Brain pericyte (primary cell): ENCODE results near the gene PCNX2.

Experiments used
- DNase-seq: peaks from one replicate; pipeline ENCODE4 v3.0.0-alpha.2; 2012; ENCODE audit warnings: low read depth, low spot score

Gene PCNX2

DNA sequence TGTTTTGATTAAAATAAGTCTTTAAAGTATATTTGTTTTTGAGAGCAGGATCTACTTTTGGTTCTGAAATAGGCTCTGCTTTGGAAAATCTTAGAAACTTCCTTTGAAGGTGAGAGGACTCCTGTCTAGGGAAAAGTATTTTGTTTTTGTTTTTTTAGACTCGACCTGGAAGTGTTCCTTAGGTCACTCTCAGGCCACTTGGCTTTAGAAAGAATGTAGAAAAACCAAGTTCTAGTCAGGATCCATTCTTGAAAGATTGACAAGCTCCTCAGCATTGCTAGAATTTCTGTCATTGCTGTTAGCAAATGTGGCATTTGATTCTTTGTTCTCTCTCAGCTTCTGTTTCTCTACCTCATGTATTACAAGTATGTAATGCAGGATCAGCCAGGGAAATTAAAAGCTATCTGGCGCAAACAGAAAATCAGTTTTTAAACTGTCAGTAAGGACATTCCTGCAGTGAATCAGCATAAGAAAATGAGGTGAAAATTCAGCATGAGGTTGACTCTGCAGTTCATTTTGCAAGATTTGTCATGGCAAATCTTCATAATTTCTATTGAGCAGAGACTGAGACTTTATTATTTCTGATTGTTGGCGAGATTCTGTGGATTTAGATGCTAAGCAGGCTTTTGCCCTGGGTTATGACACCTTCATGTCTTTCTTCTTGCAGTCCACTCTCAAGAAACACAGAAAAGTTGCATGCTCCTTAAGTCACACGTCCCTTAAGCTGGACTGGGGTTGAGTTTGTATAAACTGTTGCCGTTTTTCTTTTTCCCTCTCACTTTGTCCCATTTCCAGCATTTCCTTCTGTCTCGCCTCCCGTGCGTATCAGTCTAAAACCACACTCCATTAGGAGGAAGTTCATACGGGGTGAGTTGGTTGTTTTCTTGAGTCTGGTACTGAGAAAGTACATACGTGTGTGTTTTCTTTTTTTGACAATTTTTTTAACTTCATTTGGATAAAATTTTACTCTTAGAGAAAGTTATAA lies 332.5 kb downstream of the PCNX2 start:
- no peak for DNase-seq

DNA sequence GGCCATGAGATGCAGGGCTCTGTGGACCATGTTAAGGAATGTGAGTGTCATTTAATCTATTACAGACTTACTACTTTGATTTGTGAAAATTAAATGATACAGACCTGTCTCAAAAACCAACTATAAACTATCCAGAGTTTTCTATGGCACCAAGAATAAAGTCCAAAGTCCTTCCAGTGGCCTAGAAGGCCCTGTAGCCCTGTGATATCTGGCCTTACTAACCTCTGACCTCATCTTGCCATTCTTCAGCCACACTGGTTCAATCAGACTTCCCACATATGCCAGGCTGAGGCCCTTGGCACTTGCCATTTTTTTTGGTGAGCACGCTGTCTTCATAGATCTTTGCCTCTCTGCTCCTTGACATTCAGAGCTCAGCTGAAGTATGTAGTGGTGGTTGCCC lies 337.5 kb downstream of the PCNX2 start:
- no peak for DNase-seq

DNA sequence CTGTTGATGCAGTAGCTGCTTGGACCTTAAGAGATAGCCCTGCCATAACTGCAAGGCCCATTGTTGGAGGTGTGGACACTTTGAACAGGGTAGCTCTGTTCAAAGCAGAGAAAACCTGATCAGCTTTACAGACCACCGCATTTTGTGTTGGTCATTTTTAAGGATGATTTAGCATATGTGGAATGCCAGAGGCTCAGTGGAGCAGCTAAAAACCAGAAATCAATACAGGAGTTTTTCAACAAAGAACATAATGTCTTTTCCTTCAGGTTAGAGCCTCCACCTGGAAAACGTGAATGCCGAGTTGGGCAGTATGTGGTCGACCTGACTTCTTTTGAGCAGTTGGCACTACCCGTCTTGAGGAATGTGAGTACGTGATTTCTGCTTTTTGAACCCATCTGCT lies 339.4 kb downstream of the PCNX2 start:
- no peak for DNase-seq

DNA sequence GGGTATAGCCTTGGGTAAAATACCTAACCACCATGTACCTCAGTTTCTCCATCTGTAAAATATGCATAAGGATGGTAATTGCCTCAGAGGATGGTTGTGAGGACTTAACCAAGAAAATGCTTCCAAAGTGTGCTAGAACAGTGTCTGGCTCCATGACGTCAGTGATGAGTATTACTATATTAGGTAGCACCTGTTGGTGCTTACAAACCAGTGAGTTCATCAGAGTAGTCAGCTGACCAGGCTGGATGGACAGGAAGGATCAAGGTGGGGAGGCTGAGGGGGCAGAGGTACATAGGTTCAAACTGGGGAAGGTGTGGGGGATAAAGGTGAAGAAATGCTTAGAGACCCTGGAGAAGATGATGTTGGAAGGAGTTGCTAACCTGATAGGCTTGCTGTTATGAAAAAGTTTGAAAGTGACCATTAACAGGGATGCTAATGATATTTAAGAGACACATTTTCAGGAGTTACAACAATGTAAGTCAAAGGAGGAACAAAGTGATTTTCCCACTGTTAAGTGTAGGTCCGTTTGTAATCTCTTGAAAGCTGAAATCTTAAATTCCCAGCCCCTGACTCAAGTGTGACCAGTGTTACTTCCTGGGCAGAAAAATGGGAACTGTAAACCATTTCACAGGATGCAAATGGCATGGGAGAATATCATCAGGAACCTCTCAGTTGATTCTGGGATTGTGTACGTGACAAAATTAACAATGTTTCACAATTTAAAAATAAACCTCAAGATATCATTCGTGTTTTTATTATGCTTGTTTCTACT lies 340.7 kb downstream of the PCNX2 start:
- no peak for DNase-seq

DNA sequence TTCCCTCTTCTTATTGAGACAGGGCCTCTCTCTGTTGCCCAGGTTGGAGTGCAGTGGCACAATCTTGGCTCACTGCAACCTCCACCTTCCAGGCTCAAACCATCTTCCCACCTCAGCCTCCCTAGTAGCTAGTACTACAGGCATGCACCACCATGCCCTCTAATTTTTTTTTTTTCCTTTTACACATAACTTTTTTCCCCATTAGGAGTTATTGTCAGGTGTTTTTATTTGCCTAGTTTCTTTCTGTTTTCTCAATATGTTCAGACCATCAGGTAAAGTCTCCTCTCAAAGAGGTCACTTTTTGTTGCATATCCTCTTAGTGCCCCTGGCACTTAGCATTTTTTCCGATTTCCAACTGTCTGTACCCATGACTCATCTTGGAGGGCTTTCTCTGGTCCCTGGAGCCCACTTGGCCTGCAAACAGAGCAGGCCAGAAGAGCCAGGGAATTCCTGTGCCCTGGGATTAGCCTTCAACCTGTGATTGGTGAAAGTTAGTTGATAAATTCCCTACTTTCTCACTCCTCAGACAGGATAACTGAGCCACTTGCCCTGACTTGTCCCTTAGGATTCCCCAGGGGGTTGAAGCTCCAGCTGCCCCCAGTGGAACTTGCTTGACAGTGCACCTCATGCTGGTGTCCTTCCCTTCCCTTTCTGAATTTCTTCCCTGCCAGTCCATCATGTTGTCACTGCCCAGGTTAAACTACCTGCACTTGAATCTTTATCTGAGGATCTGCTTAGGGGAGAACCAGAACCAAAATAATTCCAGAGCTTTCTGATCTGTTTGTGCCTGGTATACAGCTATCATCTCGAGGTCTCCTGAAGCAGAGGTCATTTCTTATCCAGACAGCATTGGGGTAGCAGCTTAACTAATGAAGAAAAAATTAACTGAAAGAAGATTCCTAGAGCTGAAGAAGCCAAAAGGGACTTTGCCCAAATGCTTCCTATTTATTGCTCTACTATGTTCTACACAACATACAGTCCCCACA lies 342.7 kb downstream of the PCNX2 start:
- no peak for DNase-seq

DNA sequence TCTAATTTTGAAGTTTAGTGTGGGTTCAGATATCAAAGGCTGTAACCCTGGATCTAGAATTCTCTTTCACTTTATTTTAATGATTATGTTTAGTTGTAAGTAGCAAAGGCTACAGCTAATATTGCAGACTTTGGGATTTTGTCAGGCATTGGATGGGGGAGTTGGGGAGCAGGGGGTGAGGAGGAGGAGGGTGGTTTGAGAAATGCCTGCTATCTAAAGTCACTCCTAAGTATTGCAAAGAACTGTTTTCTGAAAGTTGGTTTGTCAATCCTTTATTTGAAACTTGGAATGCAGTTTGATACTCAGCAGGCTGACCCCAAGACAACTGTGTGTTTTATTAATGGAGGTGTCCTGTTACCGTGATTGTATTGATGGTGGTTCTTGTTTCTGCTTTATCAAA lies 343.9 kb downstream of the PCNX2 start:
- DNase-seq, result no peak

DNA sequence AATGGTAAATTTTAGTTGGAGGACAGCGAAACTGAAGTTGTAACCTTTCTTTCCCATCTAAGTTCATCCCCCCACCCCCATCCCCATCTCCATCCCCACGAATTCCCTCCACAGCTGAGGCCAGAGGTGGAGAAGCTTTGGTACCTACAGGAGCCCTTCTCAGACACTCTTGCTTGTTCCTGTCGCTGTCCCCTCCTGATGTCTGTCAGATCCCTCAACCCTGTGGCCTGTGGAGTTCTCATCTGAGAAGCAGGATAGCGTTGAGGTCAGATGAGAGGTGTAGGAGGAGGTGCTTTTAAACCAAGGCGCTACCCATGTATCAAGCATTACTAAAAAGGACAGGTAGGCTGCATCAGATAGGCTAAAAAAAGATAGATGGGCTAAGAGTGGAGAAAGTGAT lies 344.3 kb downstream of the PCNX2 start:
- DNase-seq, result no peak

DNA sequence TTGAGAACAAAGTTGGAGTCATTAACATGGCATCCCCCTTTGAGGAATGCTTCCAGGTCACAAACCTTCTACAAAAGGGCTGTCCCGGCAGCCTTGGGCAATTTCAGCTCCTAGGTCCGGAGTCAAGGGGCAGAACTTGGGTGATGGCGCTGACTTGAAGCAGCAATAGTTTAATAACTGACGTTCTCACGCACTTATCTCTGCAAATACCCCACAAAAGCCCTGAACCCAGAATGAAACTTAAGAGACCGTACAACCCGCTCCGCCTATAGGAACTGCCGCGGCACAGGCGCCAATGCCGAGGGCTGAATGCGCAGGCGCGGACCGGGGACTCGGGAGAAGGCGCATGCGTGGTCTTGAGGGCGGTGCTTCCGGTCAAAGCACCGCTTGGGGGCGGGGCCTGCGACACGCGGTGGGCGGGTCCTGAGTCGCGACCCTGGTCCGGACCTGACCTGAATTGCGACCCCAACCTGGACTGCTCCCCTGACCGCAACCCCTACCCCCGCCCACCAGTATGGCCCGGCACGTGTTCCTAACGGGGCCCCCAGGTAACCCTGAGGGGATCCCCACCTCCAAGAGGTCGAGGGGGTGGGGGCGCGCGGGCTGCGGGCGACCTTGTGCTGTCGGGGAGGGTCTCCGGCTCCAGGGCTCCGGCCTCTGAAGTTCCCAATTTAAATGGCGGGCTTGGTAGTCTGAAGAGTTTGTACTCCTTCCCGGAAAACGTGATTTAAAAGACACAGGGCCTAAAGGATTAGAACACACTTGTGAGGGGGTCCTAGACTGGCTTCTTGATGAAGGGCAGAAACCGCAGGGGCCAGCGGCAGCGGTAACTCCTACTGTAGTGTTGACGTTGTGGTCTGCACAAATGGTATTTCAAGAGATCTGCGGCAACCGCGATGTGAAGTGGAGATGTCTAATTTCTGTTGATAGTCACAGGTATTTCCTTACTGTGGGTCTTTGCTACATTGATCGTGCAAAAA lies 345.0 kb downstream of the PCNX2 start, which contains the start of gene NTPCR:
Gene NTPCR (plus strand): TSS at position 415 of the 980 bp plus-strand sequence. CDS start 100 bp downstream, at position 515.
- peak; percentile 79 for DNase-seq

DNA sequence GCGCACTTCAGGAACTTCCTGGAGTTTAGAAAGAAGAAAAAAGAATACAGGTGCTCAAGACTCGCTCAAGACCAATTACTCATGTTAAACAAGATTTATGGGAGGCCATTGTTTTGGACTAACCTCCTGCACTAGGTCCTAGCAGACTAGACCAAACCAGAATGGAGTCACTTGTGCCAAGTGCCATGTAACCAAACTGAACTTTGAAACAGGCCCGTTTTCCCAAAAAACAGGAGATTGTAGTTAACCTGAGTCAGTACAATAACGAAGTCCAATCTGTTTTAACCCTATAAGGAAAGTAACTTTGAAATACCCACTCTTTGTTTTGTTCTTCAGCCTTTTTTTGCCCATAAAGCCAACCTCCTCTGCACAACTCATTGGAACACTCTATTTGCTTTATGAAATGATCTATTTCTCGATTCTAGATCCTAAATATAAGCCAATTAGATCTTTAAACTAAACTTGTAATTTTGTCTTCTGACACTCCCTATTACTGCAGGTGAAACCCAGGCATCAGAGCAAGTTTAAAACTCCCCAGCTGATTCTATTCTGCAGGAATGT lies 345.8 kb downstream of the PCNX2 start:
- DNase-seq, result no peak

DNA sequence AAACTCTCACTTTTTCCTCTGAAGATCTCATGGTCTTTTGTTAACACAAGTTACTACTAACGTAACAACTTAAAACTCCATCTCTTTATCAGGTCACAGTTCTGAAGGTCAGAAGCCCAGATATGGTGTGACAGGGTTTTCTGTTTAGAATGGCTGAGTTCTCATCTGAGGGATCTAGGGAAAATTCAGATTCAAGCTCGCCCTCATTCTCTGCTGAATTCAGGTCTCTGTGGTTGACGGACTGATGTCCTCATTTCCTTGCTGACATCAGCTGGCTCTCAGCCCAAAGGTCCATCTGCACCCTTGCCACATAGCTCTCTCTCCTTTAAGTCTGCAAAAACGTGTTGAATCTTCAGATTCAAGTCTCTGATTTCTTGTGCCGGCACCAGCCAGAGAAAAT lies 351.2 kb downstream of the PCNX2 start:
- DNase-seq, result no peak

DNA sequence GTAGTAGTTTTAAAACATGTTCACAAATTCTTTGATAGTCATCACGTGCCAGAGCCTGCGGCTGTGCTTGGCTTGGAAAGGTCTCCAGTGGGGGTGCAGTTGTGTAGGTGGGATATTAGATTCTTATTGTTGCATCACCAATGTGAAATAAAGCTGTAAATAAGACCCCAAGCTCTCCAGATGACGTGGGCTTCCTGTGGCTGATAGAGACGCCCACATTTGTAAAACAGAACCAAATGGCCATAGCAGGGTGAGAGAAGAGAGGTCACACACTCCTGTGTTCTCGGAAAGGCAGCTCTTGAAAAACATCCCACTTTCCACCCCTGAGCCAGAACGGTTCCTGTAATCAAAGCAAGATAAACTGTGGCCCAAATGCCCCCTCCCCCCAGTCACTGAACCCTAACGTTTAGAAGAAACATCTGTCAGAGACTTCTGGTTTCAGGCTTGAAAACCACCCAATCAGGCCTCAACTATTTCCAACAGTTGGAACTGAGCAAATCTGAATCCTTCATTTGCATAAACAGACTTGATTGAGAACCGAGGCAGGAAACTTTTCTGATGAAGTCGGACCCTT lies 351.8 kb downstream of the PCNX2 start:
- DNase-seq, result no peak

DNA sequence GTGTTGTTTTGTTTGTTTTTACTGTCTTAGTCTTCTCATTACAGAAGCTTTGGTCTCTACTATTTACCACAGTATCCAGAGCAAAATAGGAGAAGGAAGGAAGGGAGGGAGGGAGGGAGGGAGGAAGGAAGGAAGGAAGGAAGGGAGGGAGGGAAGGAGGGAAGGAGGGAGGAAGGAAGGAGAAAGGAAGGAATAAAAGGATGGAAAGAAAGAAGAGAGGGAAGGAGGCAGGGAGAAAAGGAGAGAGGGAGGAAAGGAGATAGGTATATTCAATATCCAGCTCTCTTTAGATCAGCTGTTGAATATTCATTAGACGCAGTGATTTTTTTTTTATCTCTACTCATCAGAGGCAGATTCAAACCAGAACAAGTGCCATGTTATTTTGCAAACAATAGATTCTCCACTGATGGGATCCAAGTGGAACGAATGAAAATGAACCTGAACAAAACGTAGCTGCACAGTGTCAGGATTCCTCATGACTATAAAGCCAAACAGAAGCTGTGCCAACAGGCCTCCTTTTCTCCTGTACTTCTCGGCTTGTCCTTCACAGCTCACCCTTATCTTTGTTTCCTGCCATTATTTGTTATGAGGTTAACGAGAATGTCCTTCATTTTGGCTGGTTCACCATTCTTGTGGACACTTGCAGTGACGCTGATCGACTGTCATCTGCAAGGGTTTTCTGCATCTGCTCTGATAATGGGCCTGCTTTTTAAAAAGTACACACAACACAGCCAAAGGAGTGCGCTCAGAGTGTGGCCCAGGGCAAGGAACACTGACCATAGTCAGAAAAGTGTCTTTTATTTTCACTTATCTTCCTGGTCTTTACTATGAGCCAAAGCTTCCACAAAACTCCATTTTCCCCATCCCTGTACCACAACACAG lies 352.9 kb downstream of the PCNX2 start:
- no peak for DNase-seq

DNA sequence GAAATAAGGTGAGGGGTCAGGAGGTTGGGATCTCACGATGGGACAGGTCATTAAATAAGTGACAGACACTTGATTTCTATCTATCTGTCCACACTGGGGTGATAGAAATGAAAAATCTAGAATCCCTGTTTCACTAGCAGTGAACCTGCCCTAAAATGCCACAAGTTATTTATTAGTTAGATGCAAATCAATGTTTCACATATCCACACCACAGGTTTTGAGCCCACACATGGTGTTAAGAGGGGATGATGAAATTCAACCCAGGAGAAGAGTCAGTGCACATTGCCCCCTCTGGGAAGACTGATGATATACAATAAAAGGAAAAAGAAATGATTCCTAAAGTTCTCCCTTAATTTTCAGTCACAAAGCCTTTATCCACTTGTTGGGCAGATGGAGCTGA lies 355.3 kb downstream of the PCNX2 start:
- no peak for DNase-seq

DNA sequence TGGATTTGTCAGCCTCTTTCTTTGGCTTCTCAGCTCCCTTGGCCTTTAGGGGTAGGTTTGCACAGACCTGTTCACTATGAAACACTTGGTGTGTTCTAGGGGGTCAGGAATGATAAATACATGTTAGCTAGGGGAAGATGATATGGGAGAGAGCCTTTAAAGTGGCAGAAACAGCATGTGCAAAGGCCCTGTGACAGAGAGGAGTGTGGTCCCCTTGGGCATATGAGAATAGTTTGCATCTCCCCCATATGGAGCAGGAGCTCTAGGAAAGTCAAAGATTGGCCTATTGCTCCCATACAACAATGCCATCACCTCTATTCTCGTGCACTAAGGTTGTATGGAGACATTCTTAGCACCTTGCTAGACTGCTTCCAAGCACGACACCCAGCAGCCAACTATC lies 355.8 kb downstream of the PCNX2 start:
- DNase-seq, result no peak

DNA sequence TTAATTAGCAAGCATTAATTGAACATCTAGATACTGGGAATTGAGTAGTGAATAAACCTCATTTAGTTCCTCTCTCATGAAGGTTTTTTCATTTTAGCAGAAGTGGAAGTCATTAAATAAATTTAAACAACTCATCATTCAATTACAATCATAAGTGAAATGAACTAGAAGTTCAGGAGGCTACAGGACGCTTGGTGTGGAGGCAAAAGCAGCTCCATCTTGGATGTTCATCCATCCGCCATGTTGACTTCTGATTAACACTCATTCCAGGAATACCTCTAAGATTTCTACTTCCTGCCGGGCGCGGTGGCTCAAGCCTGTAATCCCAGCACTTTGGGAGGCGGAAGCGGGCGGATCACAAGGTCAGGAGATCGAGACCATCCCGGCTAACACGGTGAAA lies 356.6 kb downstream of the PCNX2 start:
- DNase-seq, result no peak

DNA sequence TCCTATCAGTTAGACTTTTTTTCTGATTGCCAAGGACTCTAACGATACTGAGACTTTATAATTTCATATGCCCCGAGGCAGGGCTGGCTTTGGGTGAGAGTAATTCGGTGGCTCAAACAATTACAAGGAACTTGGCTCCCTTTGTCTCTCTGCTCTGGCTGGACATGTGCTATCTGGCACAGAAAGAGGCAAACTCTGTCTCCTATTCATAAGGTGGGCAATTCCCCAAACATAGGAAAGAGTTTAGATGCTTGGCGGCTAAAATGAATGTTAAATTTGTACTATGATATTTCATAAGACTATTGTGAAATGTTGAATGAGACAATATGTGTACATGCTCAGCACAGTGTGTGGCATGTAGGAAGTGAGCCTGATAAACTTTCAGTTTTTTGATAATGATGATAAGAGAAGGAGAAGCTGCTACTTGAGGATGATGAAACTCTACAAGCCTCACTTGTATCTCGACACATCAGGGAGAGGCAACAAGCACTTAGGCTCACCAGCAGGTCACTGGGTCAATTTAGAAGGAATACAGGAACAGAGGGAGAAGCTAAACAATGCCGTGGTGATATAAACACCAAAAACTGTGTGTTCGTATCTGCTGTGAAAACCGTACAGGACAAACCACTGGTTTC lies 357.7 kb downstream of the PCNX2 start:
- DNase-seq, result no peak

DNA sequence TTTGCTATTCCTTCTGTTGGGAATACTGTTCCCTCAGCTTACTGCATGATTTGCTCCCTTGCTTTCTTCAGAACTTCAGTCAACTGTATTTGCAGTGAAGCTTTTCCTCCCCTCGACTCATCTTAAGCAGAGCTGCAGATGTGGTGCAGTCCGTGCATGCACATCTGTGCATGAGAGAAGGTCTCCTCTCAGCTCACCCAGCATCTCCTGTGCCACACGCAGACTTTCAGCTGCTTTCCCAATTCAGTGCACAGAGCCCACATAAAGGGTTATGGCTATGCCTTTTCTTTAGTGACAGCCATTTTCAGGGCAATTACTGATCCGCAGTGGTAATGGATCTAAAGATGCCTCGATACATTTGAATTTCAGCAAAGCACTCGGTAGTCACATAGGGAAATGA lies 358.6 kb downstream of the PCNX2 start:
- no peak for DNase-seq
